Glutamatergic neuron (in vitro differentiated cells): ENCODE results near the gene MGMT. TPM values are rescaled to one million over a fixed set of nuclear protein-coding genes. Genes with fewer than 3 reads are reported as not detected.

Experiments
- DNase-seq: peaks from one replicate; pipeline ENCODE4 v3.0.0; 2022
- H3K27ac Mint-ChIP-seq: one replicate; pipeline ENCODE4 v1.8.0; 2020; ENCODE audit warnings: mild to moderate bottlenecking, mixed read lengths, inconsistent platforms; ENCODE audit not compliant: unreplicated experiment
- H3K27me3 Mint-ChIP-seq: one replicate; pipeline ENCODE4 v1.8.0; 2020; ENCODE audit warnings: mild to moderate bottlenecking, moderate library complexity, mixed read lengths, inconsistent platforms; ENCODE audit not compliant: unreplicated experiment
- H3K36me3 Mint-ChIP-seq: one replicate; pipeline ENCODE4 v1.8.0; 2020; ENCODE audit warnings: mild to moderate bottlenecking, mixed read lengths, inconsistent platforms; ENCODE audit not compliant: unreplicated experiment
- H3K4me1 Mint-ChIP-seq: one replicate; pipeline ENCODE4 v1.8.0; 2020; ENCODE audit warnings: mild to moderate bottlenecking, low read depth, mixed read lengths, inconsistent platforms; ENCODE audit not compliant: unreplicated experiment
- H3K4me3 Mint-ChIP-seq: one replicate; pipeline ENCODE4 v1.8.0; 2020; ENCODE audit warnings: mild to moderate bottlenecking, mixed read lengths, inconsistent platforms; ENCODE audit not compliant: unreplicated experiment
- H3K9me3 Mint-ChIP-seq: one replicate; pipeline ENCODE4 v1.8.0; 2020; ENCODE audit warnings: mild to moderate bottlenecking, moderate library complexity, mixed read lengths, inconsistent platforms; ENCODE audit not compliant: unreplicated experiment
- CTCF ChIP-seq: fragments of 200-600 bp; sonication (generic); IDR thresholded peaks from one replicate; pipeline ENCODE4 v1.5.0; 2021; ENCODE audit not compliant: partially characterized antibody, unreplicated experiment
- total RNA-seq: library from RNA; stranded (reverse); fragmentation: NEBNext Ultra II Directional; extraction: Animal tissue kit (Norgen Biotek cat#: 25700); gene quantifications from one replicate; pipeline ENCODE4 v1.2.1, GENCODE V29; 2021; ENCODE audit not compliant: unreplicated experiment

Gene MGMT
- total RNA-seq, 1 donor from 2014 or later: 15.9 TPM

GRCh38 chr10:129570185-129570584 lies 103.1 kb downstream of the MGMT start:
- H3K36me3 Mint-ChIP-seq: peaks cover 5% of the 10 kb centered on the region
- H3K4me1 Mint-ChIP-seq: peaks cover 5% of the 10 kb centered on the region
- H3K9me3 Mint-ChIP-seq: peaks cover under 1% of the 10 kb centered on the region
- DNase-seq: no peak
- H3K27ac Mint-ChIP-seq: no peak overlapping the region
- H3K4me3 Mint-ChIP-seq: no peak overlapping the region
- TF ChIP-seq CTCF: no peak
- peaks cover 2% of the 10 kb centered on the region for H3K27me3 Mint-ChIP-seq

- no peak for DNase-seq
- Mint-ChIP-seq H3K36me3 (no peaks in the 10 kb centered on the region), H3K4me3 (no peak overlapping the region), H3K27ac (no peak overlapping the region), H3K9me3 (no peaks in the 10 kb centered on the region), H3K27me3 (no peaks in the 10 kb centered on the region), H3K4me1 (no peaks in the 10 kb centered on the region)
- no peak for TF ChIP-seq CTCF
Measured at GRCh38 chr10:129579228-129579627, 112.2 kb downstream of the MGMT start.

- no peak for DNase-seq
- no peaks in the 10 kb centered on the region for H3K4me1 Mint-ChIP-seq
- H3K27me3 Mint-ChIP-seq: no peaks in the 10 kb centered on the region
- H3K27ac Mint-ChIP-seq: no peak overlapping the region
- TF ChIP-seq CTCF: no peak
- H3K36me3 Mint-ChIP-seq: peaks cover 6% of the 10 kb centered on the region
- no peaks in the 10 kb centered on the region for H3K9me3 Mint-ChIP-seq
- H3K4me3 Mint-ChIP-seq: no peak overlapping the region
Measured at GRCh38 chr10:129580010-129580409, 113.0 kb downstream of the MGMT start.

GRCh38 chr10:129580901-129581300 lies 113.9 kb downstream of the MGMT start:
- no peaks in the 10 kb centered on the region for H3K27me3 Mint-ChIP-seq

More at GRCh38 chr10:129580901-129581300, 113.9 kb downstream of the MGMT start:
- Mint-ChIP-seq H3K4me3 (no peak overlapping the region), H3K9me3 (peaks cover 2% of the 10 kb centered on the region), H3K36me3 (peaks cover 15% of the 10 kb centered on the region), H3K4me1 (no peaks in the 10 kb centered on the region), H3K27ac (no peak overlapping the region)
- no peak for DNase-seq
- no peak for TF ChIP-seq CTCF
